Trophoblast cell (in vitro differentiated cells and primary cell): ENCODE data around the gene IL5.

Experiments
- DNase-seq, 2 donors: peaks; one replicate each; pipeline ENCODE4 v3.0.0-alpha.2; 2016
- H2AFZ ChIP-seq: 2 replicates; pipeline ENCODE4 v1.6.1; 2013; ENCODE audit warnings: low read length, moderate library complexity, mild to moderate bottlenecking; ENCODE audit not compliant: insufficient read depth, poor library complexity
- H2AK5ac ChIP-seq: 2 replicates; pipeline ENCODE4 v1.6.1; 2013; ENCODE audit warnings: mild to moderate bottlenecking, low read length
- H2BK120ac ChIP-seq: 2 replicates; pipeline ENCODE4 v1.6.1; 2013; ENCODE audit warnings: low read length, mild to moderate bottlenecking, moderate library complexity; ENCODE audit not compliant: insufficient read depth, poor library complexity
- H2BK12ac ChIP-seq: 2 replicates; pipeline ENCODE4 v1.6.1; 2013; ENCODE audit warnings: mild to moderate bottlenecking, low read length, moderate library complexity
- H2BK5ac ChIP-seq: 2 replicates; pipeline ENCODE4 v1.6.1; 2013; ENCODE audit warnings: low read length, low read depth, moderate library complexity, mild to moderate bottlenecking; ENCODE audit not compliant: poor library complexity
- H3K14ac ChIP-seq: 2 replicates; pipeline ENCODE4 v1.6.1; 2013; ENCODE audit warnings: mild to moderate bottlenecking, low read length
- H3K18ac ChIP-seq: 2 replicates; pipeline ENCODE4 v1.6.1; 2013; ENCODE audit warnings: mild to moderate bottlenecking, low read length
- H3K23ac ChIP-seq: 2 replicates; pipeline ENCODE4 v1.6.1; 2013; ENCODE audit warnings: low read length
- H3K27ac ChIP-seq: 2 replicates; pipeline ENCODE4 v1.5.1; 2013; ENCODE audit warnings: low read depth, mild to moderate bottlenecking, inconsistent platforms, low read length, moderate library complexity
- H3K27me3 ChIP-seq: 2 replicates; pipeline ENCODE4 v1.6.1; 2013; ENCODE audit warnings: inconsistent platforms, mild to moderate bottlenecking, low read length, moderate library complexity; ENCODE audit not compliant: insufficient read depth
- H3K36me3 ChIP-seq, 2 experiments: 1 replicate in 1 of 2; 2 replicates in 1 of 2; pipeline ENCODE4 v1.6.1; 2013; ENCODE audit warnings: low read length in 2 of 2, mild to moderate bottlenecking in 2 of 2, moderate library complexity in 1 of 2; ENCODE audit not compliant: insufficient read depth in 2 of 2, control insufficient read depth in 1 of 2
- H3K4ac ChIP-seq: 2 replicates; pipeline ENCODE4 v1.6.1; 2013; ENCODE audit warnings: low read depth, mild to moderate bottlenecking, low read length, moderate library complexity
- H3K4me1 ChIP-seq, 2 experiments: 1 replicate in 1 of 2; 2 replicates in 1 of 2; pipeline ENCODE4 v1.6.1; 2013; ENCODE audit warnings: low read length in 2 of 2, mild to moderate bottlenecking in 2 of 2, moderate library complexity in 1 of 2; ENCODE audit not compliant: insufficient read depth in 2 of 2, control insufficient read depth in 1 of 2
- H3K4me2 ChIP-seq: 2 replicates; pipeline ENCODE4 v1.6.1; 2013; ENCODE audit warnings: inconsistent platforms, mild to moderate bottlenecking, low read length, moderate library complexity
- H3K4me3 ChIP-seq: 2 replicates; pipeline ENCODE4 v1.5.1; 2013; ENCODE audit warnings: mild to moderate bottlenecking, low read depth, low read length, inconsistent platforms
- H3K79me1 ChIP-seq: one replicate; pipeline ENCODE4 v1.6.1; 2013; ENCODE audit warnings: low read length
- H3K79me2 ChIP-seq: 2 replicates; pipeline ENCODE4 v1.6.1; 2013; ENCODE audit warnings: low read length, mild to moderate bottlenecking; ENCODE audit not compliant: control insufficient read depth, insufficient read depth, poor library complexity
- H3K9ac ChIP-seq: 2 replicates; pipeline ENCODE4 v1.6.1; 2013; ENCODE audit warnings: mild to moderate bottlenecking, low read length
- H3K9me3 ChIP-seq: 2 replicates; pipeline ENCODE4 v1.6.1; 2013; ENCODE audit warnings: low read depth, mild to moderate bottlenecking, control low read depth, inconsistent platforms, low read length; ENCODE audit not compliant: insufficient read depth
- H4K12ac ChIP-seq: 2 replicates; pipeline ENCODE4 v1.6.1; 2013; ENCODE audit warnings: low read depth, mild to moderate bottlenecking, low read length, moderate library complexity
- H4K8ac ChIP-seq: 2 replicates; pipeline ENCODE4 v1.6.1; 2013; ENCODE audit warnings: low read depth, mild to moderate bottlenecking, low read length, moderate library complexity
- H4K91ac ChIP-seq: one replicate; pipeline ENCODE4 v1.6.1; 2013; ENCODE audit warnings: low read depth, mild to moderate bottlenecking, low read length, moderate library complexity
- WGBS: extraction: QIAGEN DNeasy Blood & Tissue Kit; methylation state at CpG from one replicate; pipeline ENCODE4 v1.1.7; 2013; ENCODE audit warnings: missing lambda C conversion rate; ENCODE audit not compliant: insufficient read length, insufficient coverage; ENCODE audit errors: extremely low coverage; 5-methylcytosine and 5-hydroxymethylcytosine counted together

The IL5 gene

DNA sequence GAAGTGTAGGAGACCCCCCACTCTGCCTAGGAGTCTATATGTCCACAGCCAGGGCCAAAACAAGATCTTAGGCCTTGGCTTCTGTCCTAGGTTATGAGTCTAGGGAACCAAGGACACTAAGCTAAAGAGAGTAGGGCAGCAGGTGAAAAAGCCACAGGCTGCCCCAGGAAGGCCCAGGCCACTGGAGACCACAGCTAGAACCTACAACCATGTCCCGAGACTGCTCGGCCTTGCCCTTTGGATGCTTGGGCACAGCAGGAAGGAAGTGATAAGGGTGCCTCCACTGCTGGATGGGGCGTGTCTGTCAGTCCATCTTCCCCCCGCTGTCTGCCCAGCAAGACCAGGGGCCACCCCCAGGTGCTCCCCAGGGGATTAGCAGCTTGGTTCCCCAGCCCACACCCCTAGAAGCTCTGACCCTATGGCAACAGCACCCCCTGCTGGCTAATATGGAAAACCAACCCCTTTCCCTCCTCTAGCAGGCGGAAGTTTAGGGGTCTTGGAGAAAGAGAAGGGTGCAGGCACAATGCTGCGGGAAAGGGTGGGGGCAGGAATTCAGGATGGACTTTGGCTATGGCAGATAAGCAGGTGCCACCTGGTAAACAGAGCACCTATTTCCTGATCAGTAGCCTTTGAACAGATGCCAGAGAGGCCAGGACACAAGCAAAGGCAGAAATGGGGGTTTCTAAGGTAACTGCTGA lies 42.2 kb downstream of the IL5 start:
- Histone ChIP-seq H3K79me2 (peaks cover 2% of the 10 kb centered on the region), H3K27ac (no peak overlapping the region), H3K4ac (peak overlapping the region; percentile 17), H2AFZ (no peak overlapping the region), H3K4me2 (no peak overlapping the region), H4K8ac (no peak overlapping the region), H3K9me3 (no peaks in the 10 kb centered on the region), H3K79me1 (peaks cover 4% of the 10 kb centered on the region), H4K12ac (no peak overlapping the region), H2BK12ac (peak overlapping the region; percentile 21), H3K4me1 (peaks cover 13 to 17% of the 10 kb centered on the region in 2 experiments), H2BK5ac (no peak overlapping the region), H3K14ac (no peak overlapping the region), H3K18ac (no peak overlapping the region), H3K9ac (no peak overlapping the region), H4K91ac (no peak overlapping the region), H2AK5ac (peak overlapping the region; percentile 58), H3K27me3 (no peaks in the 10 kb centered on the region), H2BK120ac (no peak overlapping the region), H3K36me3 (no peaks in the 10 kb centered on the region), H3K23ac (no peak overlapping the region), H3K4me3 (no peak overlapping the region)
- DNase-seq = peak in 1 of 2 donors; percentile 68
- no CpG with 5 or more reads among the region's 6 CpGs for WGBS

- no peak overlapping the region for H2AFZ ChIP-seq
- no peak overlapping the region for H2BK12ac ChIP-seq
- no CpG with 5 or more reads among the region's 6 CpGs for WGBS
- no peak overlapping the region for H2BK120ac ChIP-seq
- H3K18ac ChIP-seq = no peak overlapping the region
- H3K27ac ChIP-seq = no peak overlapping the region
- H4K91ac ChIP-seq = no peak overlapping the region
- H3K79me1 ChIP-seq = peaks cover 6% of the 10 kb centered on the region
- H3K14ac ChIP-seq = no peak overlapping the region
- H3K4me3 ChIP-seq = no peak overlapping the region
- H3K27me3 ChIP-seq = no peaks in the 10 kb centered on the region
- H3K4me2 ChIP-seq = no peak overlapping the region
- H3K4me1 ChIP-seq = peaks cover 13 to 17% of the 10 kb centered on the region in 2 experiments
- H4K12ac ChIP-seq = no peak overlapping the region
- H3K9me3 ChIP-seq = no peaks in the 10 kb centered on the region
- peaks cover 2% of the 10 kb centered on the region for H3K79me2 ChIP-seq
- no peak for DNase-seq
- H2BK5ac ChIP-seq = no peak overlapping the region
- H4K8ac ChIP-seq = no peak overlapping the region
- H3K4ac ChIP-seq = no peak overlapping the region
- H3K36me3 ChIP-seq = no peaks in the 10 kb centered on the region
- no peak overlapping the region for H3K23ac ChIP-seq
- no peak overlapping the region for H3K9ac ChIP-seq
- H2AK5ac ChIP-seq = no peak overlapping the region
Measured at GRCh38 chr5:132500244-132500930, 42.9 kb downstream of the IL5 start.

DNA sequence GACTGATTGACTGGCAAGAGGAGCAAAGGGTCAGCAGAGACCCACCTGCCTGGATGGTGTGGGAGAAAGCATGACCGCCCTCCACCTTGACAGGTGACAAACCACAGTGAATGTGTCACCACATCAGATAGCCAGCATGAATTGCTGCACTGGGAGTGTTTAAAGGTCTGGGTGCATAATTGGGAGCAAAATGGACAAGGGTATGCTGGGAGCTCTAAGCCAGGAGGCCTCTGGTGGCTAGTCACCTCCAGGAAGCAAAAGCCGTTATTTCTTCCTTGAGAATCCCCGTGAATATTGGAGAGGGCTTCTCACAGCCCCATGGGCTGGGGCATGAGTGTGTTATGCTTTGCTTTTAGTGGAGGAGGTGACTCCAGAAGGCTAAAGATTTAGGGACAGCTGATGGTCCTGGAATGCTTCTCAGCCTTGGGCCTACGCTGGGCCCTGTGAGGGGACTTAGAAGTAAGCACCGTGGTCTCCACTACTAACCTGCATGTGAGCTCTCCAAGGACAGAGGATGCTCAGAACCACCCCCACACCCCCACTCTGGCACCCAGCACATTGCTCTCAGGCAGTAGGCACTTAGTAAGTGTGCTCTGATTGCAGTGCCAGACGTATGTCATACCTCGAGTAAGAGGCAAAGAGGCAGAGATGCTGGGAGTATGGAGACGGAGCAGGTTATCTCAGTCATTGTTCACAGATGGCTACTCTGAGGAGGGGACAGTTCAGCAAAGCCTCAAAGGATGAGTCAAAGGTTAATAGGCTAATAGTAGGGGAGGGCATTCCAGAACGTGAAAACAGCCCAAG lies 43.7 kb downstream of the IL5 start:
- peak in 1 of 2 donors; percentile 26 for DNase-seq
- H2AK5ac ChIP-seq = no peak overlapping the region
- no peaks in the 10 kb centered on the region for H3K36me3 ChIP-seq
- no peak overlapping the region for H4K12ac ChIP-seq
- no peak overlapping the region for H3K9ac ChIP-seq
- no CpG with 5 or more reads among the region's 9 CpGs for WGBS
- no peak overlapping the region for H2BK12ac ChIP-seq
- H3K4me1 ChIP-seq = peaks cover 13 to 20% of the 10 kb centered on the region in 2 experiments
- H3K4me2 ChIP-seq = no peak overlapping the region
- no peaks in the 10 kb centered on the region for H3K9me3 ChIP-seq
- H4K8ac ChIP-seq = no peak overlapping the region
- no peak overlapping the region for H2BK5ac ChIP-seq
- peaks cover 2% of the 10 kb centered on the region for H3K79me2 ChIP-seq
- no peak overlapping the region for H2BK120ac ChIP-seq
- no peak overlapping the region for H3K4ac ChIP-seq
- H3K14ac ChIP-seq = no peak overlapping the region
- H2AFZ ChIP-seq = no peak overlapping the region
- no peak overlapping the region for H3K27ac ChIP-seq
- no peaks in the 10 kb centered on the region for H3K27me3 ChIP-seq
- H4K91ac ChIP-seq = no peak overlapping the region
- no peak overlapping the region for H3K18ac ChIP-seq
- H3K79me1 ChIP-seq = peaks cover 6% of the 10 kb centered on the region
- H3K4me3 ChIP-seq = no peak overlapping the region
- no peak overlapping the region for H3K23ac ChIP-seq

GRCh38 chr5:132498686-132499271 lies 44.5 kb downstream of the IL5 start:
- H2AK5ac ChIP-seq = no peak overlapping the region
- no peak overlapping the region for H3K4me2 ChIP-seq
- no peaks in the 10 kb centered on the region for H3K36me3 ChIP-seq
- DNase-seq = no peak
- no peak overlapping the region for H3K23ac ChIP-seq
- H3K4me3 ChIP-seq = no peak overlapping the region
- H3K79me2 ChIP-seq = peaks cover 2% of the 10 kb centered on the region
- H4K8ac ChIP-seq = no peak overlapping the region
- no peak overlapping the region for H2AFZ ChIP-seq
- no peak overlapping the region for H2BK120ac ChIP-seq
- no peak overlapping the region for H2BK12ac ChIP-seq
- WGBS = no CpG with 5 or more reads among the region's 4 CpGs
- peaks cover 6% of the 10 kb centered on the region for H3K79me1 ChIP-seq
- no peak overlapping the region for H3K4ac ChIP-seq
- no peak overlapping the region for H3K18ac ChIP-seq
- no peaks in the 10 kb centered on the region for H3K9me3 ChIP-seq
- no peak overlapping the region for H4K91ac ChIP-seq
- peaks cover 13 to 20% of the 10 kb centered on the region in 2 experiments for H3K4me1 ChIP-seq
- H3K27ac ChIP-seq = no peak overlapping the region
- H4K12ac ChIP-seq = no peak overlapping the region
- H2BK5ac ChIP-seq = no peak overlapping the region
- H3K14ac ChIP-seq = no peak overlapping the region
- H3K9ac ChIP-seq = no peak overlapping the region
- no peaks in the 10 kb centered on the region for H3K27me3 ChIP-seq
